ENCODE results near the gene PLEKHM3.

GRCh38 chr2:208010506-208010905, 14.8 kb downstream of the PLEKHM3 start:
- TF ChIP-seq POLR2A (IDR thresholded peaks at IDR 0.05) = no peak
- TF ChIP-seq CTCF (IDR thresholded peaks at IDR 0.05) = no peak
